A549 treated with AZD2906 at 1 μM for 4 hours (cell line): Measurements from ENCODE around the gene THAP11. TPM values are rescaled to one million over a fixed set of nuclear protein-coding genes. Genes with fewer than 3 reads are reported as not detected.

Source experiments
- total RNA-seq: library from RNA; stranded (reverse); fragments of 200-300 nt; extraction: Qiagen RNA extraction; gene quantifications from 5 replicates; pipeline ENCODE4 v1.2.3, GENCODE V29; 2022

THAP11 gene
- 26.5 to 41.7 TPM (median 40.0 TPM) in 5 replicates for total RNA-seq

DNA sequence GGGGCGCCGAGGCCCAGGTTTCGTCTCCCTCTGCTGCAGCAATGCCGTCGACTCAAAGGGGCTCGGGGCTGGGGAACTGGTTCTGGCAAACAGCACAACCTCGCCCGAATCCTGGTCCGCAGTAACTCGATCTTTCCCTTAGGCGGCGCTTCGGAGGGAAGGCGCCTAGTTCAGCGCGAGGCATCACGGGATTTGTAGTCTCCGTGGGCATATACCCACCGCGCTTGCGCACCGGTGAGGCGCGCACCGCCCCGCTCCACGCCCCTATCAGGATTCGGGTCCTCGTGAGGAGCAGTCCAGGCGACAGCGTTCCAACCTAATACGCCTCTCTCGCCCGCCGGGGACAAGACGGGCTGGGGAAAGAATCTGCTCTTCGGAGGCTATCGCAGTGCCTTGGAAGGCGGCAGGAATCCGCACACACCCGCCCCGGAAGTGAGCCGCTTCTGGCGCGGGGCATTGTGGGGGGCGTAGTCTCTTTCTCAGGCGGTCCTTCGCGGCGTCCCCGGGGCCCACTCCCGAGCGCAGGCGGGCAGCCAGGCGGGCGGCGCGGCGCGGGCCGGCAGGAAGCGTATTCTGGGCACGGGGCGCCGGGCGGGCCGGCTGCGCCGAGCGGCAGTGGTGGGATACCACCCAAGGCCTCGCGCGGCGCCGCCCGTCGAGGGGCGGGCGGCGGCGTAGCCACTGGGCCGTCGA is at the start of gene THAP11:
TSS of gene THAP11 (plus strand) at position 505 of the 693 bp plus-strand sequence. CDS start 235 bp downstream, outside the sequence.

DNA sequence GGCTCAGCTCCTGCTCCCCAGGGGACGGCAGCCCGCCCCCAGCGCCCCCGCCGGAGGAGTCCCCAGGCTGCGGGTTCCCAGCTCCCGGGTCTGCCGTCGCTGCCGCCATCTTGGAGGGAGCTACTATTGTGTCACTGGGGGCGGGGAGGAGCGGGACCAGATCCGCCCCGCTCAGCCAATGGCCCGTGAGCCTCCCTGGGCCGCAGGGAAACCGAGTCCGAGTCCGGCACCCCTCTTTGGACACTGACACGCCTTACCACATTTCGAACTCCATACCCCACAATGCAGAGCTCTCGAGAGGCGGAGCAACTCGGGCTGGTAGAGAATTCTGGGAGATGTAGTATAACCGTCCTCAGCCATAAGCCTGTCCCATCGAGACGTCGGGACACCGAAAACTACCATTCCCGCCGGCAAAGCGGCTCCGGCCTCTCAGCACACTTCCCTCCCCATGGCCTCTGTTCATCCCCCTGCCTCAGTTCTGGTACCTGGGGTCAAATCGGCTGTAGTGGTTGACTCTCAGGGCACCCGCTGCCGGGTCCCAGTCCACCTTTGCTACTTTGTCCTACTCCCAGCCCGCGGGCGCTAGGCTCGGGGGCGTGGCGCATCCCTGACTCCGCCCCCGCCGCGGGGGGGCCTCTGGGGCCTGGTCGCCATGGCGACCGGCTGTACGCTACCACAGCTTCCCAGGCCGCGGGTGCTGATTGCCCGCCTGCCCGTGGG is 35.5 kb upstream of the THAP11 start, which contains the start of the genes RANBP10 and TSNAXIP1:
TSS of gene RANBP10 (minus strand) at position 133 of the 720 bp plus-strand sequence. CDS start at position 109, 24 bp downstream.
TSS of gene TSNAXIP1 (plus strand) at position 462 of the 720 bp plus-strand sequence. CDS start 261 bp downstream, outside the sequence.

DNA sequence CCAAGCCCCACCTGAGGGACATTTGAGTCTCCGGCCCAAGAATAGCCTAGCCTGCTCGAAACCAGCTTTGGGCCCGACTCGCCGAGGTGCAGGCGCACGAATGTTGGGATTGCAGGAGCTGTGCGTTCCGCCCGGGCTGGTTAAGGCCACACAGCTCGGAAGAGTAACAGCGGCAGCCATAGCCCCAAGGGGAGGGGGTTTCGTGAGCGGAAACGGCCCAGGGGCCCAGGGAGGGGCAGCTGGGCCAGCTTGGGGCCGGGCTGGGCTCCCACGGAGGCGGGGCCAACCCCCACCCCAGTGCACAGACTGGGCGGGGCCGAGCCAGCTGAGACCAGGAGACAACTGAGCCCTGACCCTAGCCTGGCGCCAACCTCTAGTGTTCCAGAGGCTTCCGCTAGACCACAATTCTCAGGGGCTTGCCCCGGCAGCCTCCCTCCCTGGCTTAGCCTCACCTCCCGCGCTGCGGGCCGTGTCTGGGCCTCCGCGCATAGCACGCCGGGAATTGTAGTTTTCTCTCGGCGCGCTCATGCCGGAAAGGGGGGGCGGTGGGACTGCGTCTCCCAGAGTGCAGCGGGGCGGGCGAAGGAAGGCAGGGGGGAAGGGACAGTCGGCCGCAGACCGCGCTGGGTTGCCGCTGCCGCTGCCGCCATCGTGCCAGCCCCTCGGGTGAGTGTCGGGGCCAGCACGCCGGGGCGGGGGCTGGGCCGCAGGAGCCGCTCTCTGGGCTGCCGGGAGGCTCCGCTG is 4.4 kb downstream of the THAP11 start, which contains the start of gene NUTF2:
TSS of gene NUTF2 (plus strand) at position 614 of the 744 bp plus-strand sequence. CDS start 18,198 bp downstream, outside the sequence.

DNA sequence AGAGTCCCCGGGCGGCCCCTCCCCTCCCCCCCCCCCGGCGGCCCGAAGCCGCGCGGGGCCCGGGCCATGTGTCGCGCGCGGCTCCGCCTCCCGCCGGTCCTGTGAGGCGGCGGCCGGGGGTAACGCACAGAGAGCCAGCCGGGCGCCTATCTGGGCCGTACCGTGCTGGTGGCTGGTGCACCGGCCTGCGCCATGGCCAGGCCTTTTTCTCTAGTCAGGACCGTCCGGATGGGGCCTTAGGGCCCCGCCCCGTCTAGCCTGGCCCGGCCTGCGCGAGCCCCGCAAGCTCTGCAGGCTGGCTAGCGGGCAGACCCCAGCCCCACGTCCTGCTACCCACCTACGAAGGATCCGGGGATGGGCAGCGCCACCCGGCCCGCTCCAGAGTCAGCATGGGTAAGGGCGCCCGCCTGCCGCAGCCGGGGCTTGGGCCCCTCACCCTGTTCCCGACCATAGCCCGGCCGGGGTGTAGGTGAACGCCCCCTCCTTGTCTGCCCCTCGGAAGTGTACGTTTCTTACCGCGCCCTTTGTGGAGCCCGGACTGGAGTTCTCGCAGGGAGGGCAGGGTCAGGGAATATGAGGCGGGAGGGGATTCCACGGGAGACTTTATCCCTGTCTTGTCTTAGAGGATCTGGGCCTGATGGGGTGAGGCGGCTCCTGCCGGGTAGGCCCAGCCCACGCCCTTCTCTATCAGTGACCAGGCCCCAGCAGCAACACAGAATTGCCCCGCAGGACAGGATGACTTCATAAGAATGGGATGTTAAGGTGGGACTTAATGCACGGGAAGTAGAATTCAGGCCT is 5.1 kb downstream of the THAP11 start, which contains the start of gene CENPT:
TSS of gene CENPT (minus strand) at position 630 of the 798 bp plus-strand sequence. CDS start 13,834 bp downstream, outside the sequence.

DNA sequence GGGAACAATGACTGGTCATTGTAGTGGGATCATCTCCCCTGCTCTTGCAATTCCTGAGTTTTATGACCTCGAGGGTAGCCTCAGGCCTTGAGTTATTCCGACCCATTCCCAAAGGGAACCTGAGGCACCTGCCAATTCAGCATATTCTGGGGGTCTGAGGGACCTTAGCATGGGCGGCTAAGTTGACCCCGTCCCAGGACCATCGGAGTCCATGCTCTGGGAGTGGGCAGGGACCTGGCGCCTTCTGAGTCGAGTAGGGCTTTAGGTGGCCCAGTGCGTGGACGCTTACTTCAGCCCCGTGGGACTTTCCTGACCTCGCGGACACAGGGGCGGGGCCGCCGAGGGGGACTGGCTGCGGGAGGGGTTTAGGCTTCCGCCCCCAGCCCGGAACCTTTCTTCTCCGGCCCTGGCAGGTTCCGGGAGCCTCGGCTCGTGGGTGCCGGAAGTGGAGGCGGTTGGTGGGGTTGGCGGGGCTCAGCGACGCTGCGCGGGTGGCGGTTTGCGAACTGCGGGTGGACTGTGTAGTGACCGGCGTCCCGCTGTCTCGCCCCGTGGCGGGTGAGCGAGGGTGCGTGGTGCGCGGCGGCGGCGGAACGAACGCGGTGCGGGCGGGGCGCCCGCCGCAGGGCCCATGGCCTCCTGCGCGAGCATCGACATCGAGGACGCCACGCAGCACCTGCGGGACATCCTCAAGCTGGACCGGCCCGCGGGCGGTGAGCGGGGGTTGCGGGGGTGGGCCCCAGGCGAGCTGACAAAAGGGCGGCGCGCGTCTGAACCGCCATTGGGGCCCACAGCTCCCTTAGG is 30.7 kb downstream of the THAP11 start, which contains the start of gene EDC4:
TSS of gene EDC4 (plus strand) at position 422 of the 804 bp plus-strand sequence. CDS start at position 632, 210 bp downstream.

DNA sequence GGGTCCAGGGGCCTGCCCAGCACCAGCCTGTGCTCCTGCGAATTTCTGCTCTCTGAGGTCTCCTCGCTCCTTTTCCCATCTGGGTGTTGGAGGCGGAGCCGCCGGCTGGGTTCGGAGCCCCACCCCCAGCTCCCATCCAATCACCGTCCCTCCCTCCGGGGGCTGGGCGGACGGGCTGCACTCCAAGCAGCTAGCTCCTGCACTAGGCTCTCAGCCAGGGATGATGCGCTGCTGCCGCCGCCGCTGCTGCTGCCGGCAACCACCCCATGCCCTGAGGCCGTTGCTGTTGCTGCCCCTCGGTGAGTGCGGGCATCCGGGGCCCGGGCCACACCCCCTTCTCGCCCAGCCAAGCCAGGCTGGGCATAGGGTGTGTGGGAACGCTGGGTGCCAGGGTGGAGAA is 42.6 kb downstream of the THAP11 start, which contains the start of gene NRN1L:
TSS of gene NRN1L (plus strand) at position 202 of the 400 bp plus-strand sequence. CDS start at position 221, 19 bp downstream.

DNA sequence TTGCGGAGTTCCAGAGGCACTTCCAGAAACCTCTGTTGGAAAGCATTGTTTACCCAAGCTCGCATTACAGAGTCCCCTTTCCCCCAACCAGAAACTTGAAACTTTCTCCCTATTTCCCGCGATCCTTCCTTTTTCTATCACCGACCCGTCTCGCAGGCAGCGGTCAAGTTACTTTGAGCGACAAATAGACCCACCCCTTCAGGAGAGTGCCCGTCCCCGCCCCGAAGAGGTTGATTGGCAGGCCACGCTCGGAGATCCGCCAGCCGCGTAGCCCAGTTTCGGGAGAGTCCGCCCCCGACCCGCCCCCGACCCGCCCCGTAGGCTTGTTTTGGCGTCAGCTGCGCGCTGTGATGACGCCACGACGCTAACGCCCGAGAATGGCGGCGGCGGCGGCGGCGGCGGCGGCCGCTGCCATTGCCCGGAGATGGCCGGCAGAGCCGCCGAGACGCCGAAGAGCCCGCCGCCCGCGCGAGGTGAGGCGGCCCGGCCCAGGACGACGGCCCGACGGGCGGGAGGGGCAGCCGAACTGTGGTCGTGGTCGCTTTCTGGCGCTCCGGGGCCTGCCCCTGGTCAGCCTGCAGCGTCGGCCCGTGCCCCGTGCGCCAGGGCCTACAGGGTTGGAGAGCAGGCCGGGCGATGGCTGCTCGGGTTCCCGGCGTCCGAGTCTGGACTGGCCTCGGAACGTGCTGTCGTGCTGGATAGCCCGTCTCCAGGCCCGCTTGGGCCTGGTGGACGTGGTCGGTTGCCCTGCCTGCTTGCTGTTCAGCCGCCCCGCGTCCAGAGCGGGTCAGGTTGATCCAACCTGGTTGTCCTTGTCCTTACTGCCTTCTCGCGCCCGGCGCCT is 51.0 kb downstream of the THAP11 start, which contains the start of gene PSKH1:
TSS of gene PSKH1 (plus strand) at position 356 of the 844 bp plus-strand sequence. CDS start 15,496 bp downstream, outside the sequence.

Other genes starting within 250 kb of the THAP11 start
- 1.2 to 3.1 TPM (median 2.6 TPM) in 5 replicates for gene CARMIL2, start 197.2 kb upstream of the THAP11 start, total RNA-seq
- 31.5 to 38.9 TPM (median 36.7 TPM) in 5 replicates for gene ACD, start 182.1 kb upstream of the THAP11 start, total RNA-seq
- 1.5 to 2.7 TPM (median 2.2 TPM) in 5 replicates for gene PARD6A, start 181.4 kb upstream of the THAP11 start, total RNA-seq
- 5.7 to 12.3 TPM (median 10.1 TPM) in 5 replicates for gene ENKD1, start 175.6 kb upstream of the THAP11 start, total RNA-seq
- gene C16orf86, start 175.5 kb upstream of the THAP11 start, total RNA-seq, result 0.08 to 0.15 TPM (median 0.12 TPM) in 4 of 5 replicates, not detected in the other
- 15.6 to 18.9 TPM (median 16.6 TPM) in 5 replicates for gene GFOD2, start 123.0 kb upstream of the THAP11 start, total RNA-seq
- gene RANBP10, start 35.8 kb upstream of the THAP11 start, total RNA-seq, result 8.0 to 9.5 TPM (median 8.4 TPM) in 5 replicates
- gene TSNAXIP1, start 35.4 kb upstream of the THAP11 start, total RNA-seq, result 0.21 to 0.63 TPM (median 0.44 TPM) in 5 replicates
- 232 to 250 TPM (median 235 TPM) in 5 replicates for gene NUTF2, start 4.6 kb downstream of the THAP11 start, total RNA-seq
- 21.8 to 28.3 TPM (median 26.3 TPM) in 5 replicates for gene CENPT, start 5.4 kb downstream of the THAP11 start, total RNA-seq
- gene EDC4, start 30.7 kb downstream of the THAP11 start, total RNA-seq, result 47.8 to 62.7 TPM (median 58.0 TPM) in 5 replicates
- 0.15 to 0.24 TPM (median 0.20 TPM) in 4 of 5 replicates, not detected in the other for gene NRN1L, start 42.6 kb downstream of the THAP11 start, total RNA-seq
- 13.8 to 18.3 TPM (median 16.6 TPM) in 5 replicates for gene PSKH1, start 50.9 kb downstream of the THAP11 start, total RNA-seq
- gene CTRL, start 89.5 kb downstream of the THAP11 start, total RNA-seq, result 1.2 to 1.9 TPM (median 1.5 TPM) in 5 replicates
- gene PSMB10, start 94.5 kb downstream of the THAP11 start, total RNA-seq, result 37.3 to 52.6 TPM (median 52.0 TPM) in 5 replicates
- gene LCAT, start 101.8 kb downstream of the THAP11 start, total RNA-seq, result 4.5 to 13.3 TPM (median 12.1 TPM) in 5 replicates
- gene SLC12A4, start 126.3 kb downstream of the THAP11 start, total RNA-seq, result 26.9 to 33.6 TPM (median 29.3 TPM) in 5 replicates
- not detected in 5 replicates for gene DPEP3, start 138.2 kb downstream of the THAP11 start, total RNA-seq
- gene DPEP2, start 157.2 kb downstream of the THAP11 start, total RNA-seq, result 0.05 TPM in 1 of 5 replicates, not detected in the others
- gene DPEP2NB, start 173.6 kb downstream of the THAP11 start, total RNA-seq, result not detected in 5 replicates
- 17.2 to 21.0 TPM (median 19.3 TPM) in 5 replicates for gene DDX28, start 180.9 kb downstream of the THAP11 start, total RNA-seq
- 16.4 to 17.6 TPM (median 16.9 TPM) in 5 replicates for gene DUS2, start 181.0 kb downstream of the THAP11 start, total RNA-seq
- gene NFATC3, start 243.1 kb downstream of the THAP11 start, total RNA-seq, result 12.2 to 15.0 TPM (median 14.4 TPM) in 5 replicates